CD4-positive, alpha-beta T cell (primary cell): Measurements from ENCODE around the gene HID1. TPM values are rescaled to one million over a fixed set of nuclear protein-coding genes. Genes with fewer than 3 reads are reported as not detected.

Experiments
- ATAC-seq: fragments of 200-7000 bp; cut with Tn5 transposase; one replicate; pipeline ENCODE4 v1.10.0; 2022; ENCODE audit warnings: mild to moderate bottlenecking; ENCODE audit not compliant: poor library complexity
- CTCF ChIA-PET: fragments of 350-600 bp; sonication (Branson Sonifier 250); formaldehyde crosslinking; loops from one replicate; lab custom pipeline; 2021; ENCODE audit warnings: antibody characterized with exemption, inconsistent platforms; lab: Charles Lee
- POLR2A ChIA-PET: fragments of 350-600 bp; sonication (Branson Sonifier 250); formaldehyde crosslinking; loops from one replicate; lab custom pipeline; 2021; ENCODE audit warnings: antibody characterized with exemption, inconsistent platforms; lab: Charles Lee
- DNase-seq, 14 experiments: peaks; one replicate each; pipeline ENCODE4 v3.0.0-alpha.2; 2013 to 2020; ENCODE audit warnings: mixed read lengths in 2 of 14
- H3K27ac ChIP-seq, 2 donors: one replicate each; pipeline versions ENCODE4 v1.5.1 to v1.7.0; 2013; ENCODE audit warnings: low read length in 2 of 2, low read depth in 1 of 2, mild to moderate bottlenecking in 1 of 2
- H3K27me3 ChIP-seq, 2 experiments: 1 replicate in 1 of 2; 2 replicates in 1 of 2; pipeline versions ENCODE4 v1.6.1 to v1.7.0; 2013; ENCODE audit warnings: low read length in 2 of 2, control low read depth in 1 of 2, mild to moderate bottlenecking in 1 of 2, moderate library complexity in 1 of 2; ENCODE audit not compliant: insufficient read depth in 2 of 2, control insufficient read depth in 1 of 2
- H3K36me3 ChIP-seq: one replicate; pipeline ENCODE4 v1.6.1; 2013; ENCODE audit warnings: low read length, control low read depth; ENCODE audit not compliant: insufficient read depth
- H3K4me1 ChIP-seq: one replicate; pipeline ENCODE4 v1.6.1; 2013; ENCODE audit warnings: low read length, control low read depth; ENCODE audit not compliant: insufficient read depth
- H3K4me3 ChIP-seq: one replicate; pipeline ENCODE4 v1.5.1; 2013; ENCODE audit warnings: mild to moderate bottlenecking, low read length, moderate library complexity
- H3K9me3 ChIP-seq, 2 experiments: 1 replicate in 1 of 2; 2 replicates in 1 of 2; pipeline versions ENCODE4 v1.6.1 to v1.7.0; 2013; ENCODE audit warnings: low read length in 2 of 2, mild to moderate bottlenecking in 2 of 2, control low read depth in 1 of 2, moderate library complexity in 1 of 2; ENCODE audit not compliant: control insufficient read depth in 1 of 2, insufficient read depth in 1 of 2
- H3K27ac Mint-ChIP-seq: one replicate; pipeline ENCODE4 v1.8.0; 2020; ENCODE audit warnings: mixed read lengths
- H3K27me3 Mint-ChIP-seq: one replicate; pipeline ENCODE4 v1.8.0; 2021; ENCODE audit warnings: mixed read lengths
- H3K36me3 Mint-ChIP-seq: one replicate; pipeline ENCODE4 v1.8.0; 2021; ENCODE audit warnings: low read depth, mixed read lengths
- H3K4me1 Mint-ChIP-seq: one replicate; pipeline ENCODE4 v1.8.0; 2021; ENCODE audit warnings: low read depth, mixed read lengths
- H3K4me3 Mint-ChIP-seq: one replicate; pipeline ENCODE4 v1.8.0; 2020; ENCODE audit warnings: mild to moderate bottlenecking, mixed read lengths
- H3K9me3 Mint-ChIP-seq: one replicate; pipeline ENCODE4 v1.8.0; 2020; ENCODE audit warnings: mixed read lengths
- CTCF ChIP-seq: fragments of 200-600 bp; IDR thresholded peaks from one replicate; pipeline ENCODE4 v1.8.0; 2022; ENCODE audit warnings: antibody characterized with exemption, mild to moderate bottlenecking
- intact Hi-C, 2 experiments: fragments of 100-400 bp; cut with DNase I in 1 of 2; cut with micrococcal nuclease in 1 of 2; formaldehyde crosslinking; loops; one replicate each; pipeline versions ENCODE4 v1.15.1 to v1.9.0; 2023 to 2025; cut with DNase I, micrococcal nuclease
- total RNA-seq, 174 experiments: library from RNA in 2 of 174; stranded (reverse) in 2 of 174; gene quantifications; one replicate each; pipeline ENCODE4 v1.2.3 and lab custom pipeline; 2021 to 2026

The HID1 gene
- total RNA-seq, 2 experiments from 2014 or later: 31.8 to 31.9 TPM

GRCh38 chr17:74949455-74950115, 23.0 kb downstream of the HID1 start:
- intact Hi-C loops: loop anchor here in 1 of 2 experiments (10.0 kb wide), 1 partner anchor 155 kb away; no protein-coding TSS in a partner anchor
- no peak overlapping the region for H3K4me3 ChIP-seq

DNA sequence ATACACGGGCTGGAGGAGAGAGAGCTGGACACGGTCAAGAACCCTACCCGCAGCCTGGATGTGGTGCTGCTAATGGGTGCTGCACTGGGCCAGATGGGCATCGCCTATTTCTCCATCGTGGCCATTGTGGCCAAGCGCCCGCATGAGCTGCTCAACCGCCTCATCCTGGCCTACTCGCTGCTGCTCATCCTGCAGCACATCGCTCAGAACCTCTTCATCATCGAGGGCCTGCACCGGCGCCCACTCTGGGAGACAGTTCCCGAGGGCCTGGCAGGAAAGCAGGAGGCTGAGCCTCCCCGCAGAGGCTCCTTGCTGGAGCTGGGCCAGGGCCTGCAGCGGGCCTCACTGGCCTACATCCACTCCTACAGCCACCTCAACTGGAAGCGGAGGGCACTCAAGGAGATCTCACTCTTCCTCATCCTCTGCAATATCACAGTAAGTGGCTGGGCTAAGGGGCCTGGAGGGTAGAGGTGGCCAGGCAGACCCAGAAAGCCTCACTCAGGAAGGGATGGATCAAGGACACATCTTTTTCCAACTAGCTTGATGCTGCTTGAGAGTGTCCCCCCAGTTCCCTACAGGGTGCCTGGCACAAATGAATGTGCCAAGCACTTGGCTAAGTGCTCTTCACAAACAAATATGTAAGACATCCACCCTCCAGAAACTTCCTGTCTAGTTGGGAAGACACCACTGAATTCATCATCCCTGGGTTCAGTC, 25.4 kb downstream of the HID1 start:
- H3K9me3 Mint-ChIP-seq: no peaks in the 10 kb centered on the region
- Histone ChIP-seq H3K36me3 (no peaks in the 10 kb centered on the region), H3K4me1 (no peaks in the 10 kb centered on the region), H3K9me3 (peaks cover 0 to 3% of the 10 kb centered on the region in 2 experiments), H3K4me3 (no peak overlapping the region), H3K27ac (no peak overlapping the region), H3K27me3 (peaks cover 0 to 2% of the 10 kb centered on the region in 2 experiments)
- ATAC-seq (no peak), DNase-seq (no peak)
- no peak overlapping the region for H3K27ac Mint-ChIP-seq
- ChIA-PET CTCF (no interaction called here), POLR2A (no interaction called here)
- H3K36me3 Mint-ChIP-seq: no peaks in the 10 kb centered on the region
- H3K4me3 Mint-ChIP-seq: no peak overlapping the region
- intact Hi-C loops: no loop called here
- TF ChIP-seq CTCF: no peak
- H3K27me3 Mint-ChIP-seq: peaks cover 19% of the 10 kb centered on the region
- H3K4me1 Mint-ChIP-seq: no peaks in the 10 kb centered on the region

More at GRCh38 chr17:74949455-74950115, 23.0 kb downstream of the HID1 start:
- TF ChIP-seq CTCF: no peak
- Mint-ChIP-seq H3K9me3 (no peaks in the 10 kb centered on the region), H3K36me3 (no peaks in the 10 kb centered on the region), H3K27me3 (peaks cover 10% of the 10 kb centered on the region), H3K4me3 (no peak overlapping the region), H3K4me1 (no peaks in the 10 kb centered on the region), H3K27ac (no peak overlapping the region)
- DNase-seq (no peak), ATAC-seq (no peak)
- H3K9me3 ChIP-seq: peaks cover 0 to 3% of the 10 kb centered on the region in 2 experiments
- POLR2A ChIA-PET: no interaction called here
- CTCF ChIA-PET: no interaction called here
- H3K4me1 ChIP-seq: no peaks in the 10 kb centered on the region
- H3K27ac ChIP-seq: no peak overlapping the region
- no peaks in the 10 kb centered on the region for H3K27me3 ChIP-seq
- no peaks in the 10 kb centered on the region for H3K36me3 ChIP-seq

- Histone ChIP-seq H3K36me3 (no peaks in the 10 kb centered on the region), H3K4me3 (no peak overlapping the region), H3K9me3 (peaks cover 0 to 3% of the 10 kb centered on the region in 2 experiments), H3K4me1 (no peaks in the 10 kb centered on the region), H3K27me3 (peaks cover 0 to 2% of the 10 kb centered on the region in 2 experiments), H3K27ac (no peak overlapping the region)
- H3K4me3 Mint-ChIP-seq: no peak overlapping the region
- H3K9me3 Mint-ChIP-seq: no peaks in the 10 kb centered on the region
- peaks cover 25% of the 10 kb centered on the region for H3K27me3 Mint-ChIP-seq
- no peak overlapping the region for H3K27ac Mint-ChIP-seq
- intact Hi-C loops: no loop called here
- ChIA-PET CTCF (no interaction called here), POLR2A (no interaction called here)
- ATAC-seq (no peak), DNase-seq (no peak)
- no peak for TF ChIP-seq CTCF
- H3K4me1 Mint-ChIP-seq: no peaks in the 10 kb centered on the region
- H3K36me3 Mint-ChIP-seq: no peaks in the 10 kb centered on the region
These were observed 25.9 kb downstream of the HID1 start for GRCh38 chr17:74946641-74947040.
